Measurements from ENCODE around the gene DCAF8L2. TPM values are rescaled to one million over a fixed set of nuclear protein-coding genes. Genes with fewer than 3 reads are reported as not detected.

Gene DCAF8L2
- total and polyA plus RNA-seq, 2 experiments from 2014 or later, result not detected

GRCh38 chrX:27731962-27732361 is 141.8 kb downstream of the DCAF8L2 start (continued):
- TF ChIP-seq ETS1 (IDR thresholded peaks at IDR 0.05) (no peak), ZNF114 (CRISPR knock-in tag; IDR thresholded peaks at IDR 0.05) (no peak), NANOG (IDR thresholded peaks at IDR 0.05; ENCODE audit: borderline replicate concordance) (no peak), CREB1 (CRISPR knock-in tag; IDR thresholded peaks at IDR 0.05; ENCODE audit: low read depth) (no peak)

- DNase-seq (ENCODE audit: low spot score), result no peak
- Histone ChIP-seq H3F3A (replicated peaks; ENCODE audit: low read depth) (no peaks in the 10 kb centered on the region), H3K27ac (ENCODE audit: low read depth) (no peak overlapping the region), H3K4me2 (no peak overlapping the region), H3K9me2 (ENCODE audit: insufficient read depth) (no peaks in the 10 kb centered on the region), H3K79me2 (replicated peaks; ENCODE audit: insufficient read depth) (no peaks in the 10 kb centered on the region), H3K27me3 (ENCODE audit: insufficient read depth) (no peaks in the 10 kb centered on the region), H2AFZ (no peak overlapping the region), H3K36me3 (ENCODE audit: insufficient read depth) (no peaks in the 10 kb centered on the region), H3K4me3 (no peak overlapping the region), H3K4me1 (ENCODE audit: insufficient read depth) (no peaks in the 10 kb centered on the region), H4K20me1 (replicated peaks; ENCODE audit: insufficient read depth) (no peaks in the 10 kb centered on the region)
- Mint-ChIP-seq H3K4me3 (no peak overlapping the region), H3K27me3 (ENCODE audit: insufficient read depth, low read depth, poor library complexity) (no peaks in the 10 kb centered on the region), H3K27ac (no peak overlapping the region), H3K36me3 (ENCODE audit: low read depth) (no peaks in the 10 kb centered on the region), H3K9me3 (no peaks in the 10 kb centered on the region), H3K4me1 (no peaks in the 10 kb centered on the region)
- ATAC-seq, result no peak
- TF ChIP-seq CREB1 (CRISPR knock-in tag; IDR thresholded peaks at IDR 0.05; ENCODE audit: low read depth) (no peak), POLR2AphosphoS5 (IDR thresholded peaks at IDR 0.05; ENCODE audit: low read depth) (no peak), EZH2 (IDR thresholded peaks at IDR 0.05; ENCODE audit: low read depth, unreplicated experiment) (no peak), JUNB (IDR thresholded peaks at IDR 0.05; ENCODE audit: unreplicated experiment) (no peak), ZNF462 (CRISPR knock-in tag; IDR thresholded peaks at IDR 0.05) (no peak), ZNF114 (CRISPR knock-in tag; IDR thresholded peaks at IDR 0.05) (no peak), EZH2phosphoT487 (IDR thresholded peaks at IDR 0.05; ENCODE audit: unreplicated experiment) (no peak), STAT1 (IDR thresholded peaks at IDR 0.05; ENCODE audit: unreplicated experiment) (no peak), NANOG (IDR thresholded peaks at IDR 0.05; ENCODE audit: borderline replicate concordance) (no peak), CTCF (conservative IDR thresholded peaks at IDR 0.05; ENCODE audit: low read depth in 2 of 2) (no peak), ETS1 (IDR thresholded peaks at IDR 0.05) (no peak), ZNF331 (CRISPR knock-in tag; IDR thresholded peaks at IDR 0.05; ENCODE audit: low read depth) (no peak)
These were observed 145.8 kb downstream of the DCAF8L2 start for GRCh38 chrX:27735914-27736313.
